Smooth muscle cell (in vitro differentiated cells): ENCODE measurements around the gene PDZD2. TPM values are rescaled to one million over a fixed set of nuclear protein-coding genes. Genes with fewer than 3 reads are reported as not detected.
A peak's percentile ranks its signal among the peaks of the same experiment; 100 is the strongest.

ENCODE experiments used
- DNase-seq: peaks from one replicate; lab custom pipeline; 2025; ENCODE audit not compliant: unreplicated experiment; lab: John Stamatoyannopoulos, UW
- H2AFZ ChIP-seq: fragments of 200-600 bp; sonication (generic); 2 replicates; pipeline ENCODE4 v1.6.0; 2016; ENCODE audit warnings: antibody characterized with exemption, low read depth, mild to moderate bottlenecking
- H3F3A ChIP-seq: fragments of 200-600 bp; sonication (generic); 2 replicates; pipeline ENCODE4 v1.6.0; 2017; ENCODE audit warnings: antibody characterized with exemption, low read depth
- H3K27ac ChIP-seq: fragments of 200-600 bp; sonication (generic); 2 replicates; pipeline ENCODE4 v1.5.1; 2016; ENCODE audit warnings: low read depth, mild to moderate bottlenecking
- H3K27me3 ChIP-seq: fragments of 200-600 bp; sonication (generic); 2 replicates; pipeline ENCODE4 v1.6.1; 2016; ENCODE audit warnings: low read depth, mild to moderate bottlenecking
- H3K36me3 ChIP-seq: fragments of 200-600 bp; sonication (generic); 2 replicates; pipeline ENCODE4 v1.5.1; 2016; ENCODE audit warnings: low read depth
- H3K4me1 ChIP-seq: fragments of 200-600 bp; sonication (generic); 2 replicates; pipeline ENCODE4 v1.5.1; 2016; ENCODE audit warnings: low read depth
- H3K4me2 ChIP-seq: fragments of 200-600 bp; sonication (generic); 2 replicates; pipeline ENCODE4 v1.6.0; 2016; ENCODE audit warnings: mild to moderate bottlenecking
- H3K4me3 ChIP-seq: fragments of 200-600 bp; sonication (generic); 2 replicates; pipeline ENCODE4 v1.5.1; 2016; ENCODE audit warnings: mild to moderate bottlenecking
- H3K79me2 ChIP-seq: fragments of 200-600 bp; sonication (generic); 2 replicates; pipeline ENCODE4 v1.6.0; 2016; ENCODE audit warnings: low read depth, mild to moderate bottlenecking
- H3K9ac ChIP-seq: fragments of 200-600 bp; sonication (generic); 2 replicates; pipeline ENCODE4 v1.6.0; 2016; ENCODE audit warnings: low read depth
- H3K9me3 ChIP-seq: fragments of 200-600 bp; sonication (generic); replicated peaks from 2 replicates; pipeline ENCODE4 v1.5.1; 2016; ENCODE audit warnings: low read depth
- H4K20me1 ChIP-seq: fragments of 200-600 bp; sonication (generic); 2 replicates; pipeline ENCODE4 v1.6.0; 2016; ENCODE audit warnings: low read depth
- WGBS: methylation state at CpG from one replicate; pipeline ENCODE4 v1.1.7; 2016; ENCODE audit warnings: low lambda C conversion rate; 5-methylcytosine and 5-hydroxymethylcytosine counted together
- polyA plus RNA-seq: library from polyadenylated mRNA; unstranded; fragments of >200 nt; fragmentation: Nextera tagmentation; extraction: Ambion mirVana; gene quantifications from 2 replicates; pipeline ENCODE4 v1.2.1, GENCODE V29; 2016
- total RNA-seq: library from RNA; depleted of rRNA; stranded (reverse); fragments of >200 nt; gene quantifications from 2 replicates; pipeline ENCODE4 v1.2.3, GENCODE V29; 2014
- TF ChIP-seq, protein P1 (sequence below): fragments of 200-600 bp; sonication (generic); IDR thresholded peaks from 2 replicates; pipeline ENCODE4 v1.5.1; 2017; ENCODE audit warnings: borderline replicate concordance, mild to moderate bottlenecking, antibody characterized with exemption; ENCODE audit not compliant: insufficient read depth, poor library complexity, severe bottlenecking

The PDZD2 gene
- total and polyA plus RNA-seq, 2 experiments from 2014 or later = 3.2 to 4.1 TPM

DNA sequence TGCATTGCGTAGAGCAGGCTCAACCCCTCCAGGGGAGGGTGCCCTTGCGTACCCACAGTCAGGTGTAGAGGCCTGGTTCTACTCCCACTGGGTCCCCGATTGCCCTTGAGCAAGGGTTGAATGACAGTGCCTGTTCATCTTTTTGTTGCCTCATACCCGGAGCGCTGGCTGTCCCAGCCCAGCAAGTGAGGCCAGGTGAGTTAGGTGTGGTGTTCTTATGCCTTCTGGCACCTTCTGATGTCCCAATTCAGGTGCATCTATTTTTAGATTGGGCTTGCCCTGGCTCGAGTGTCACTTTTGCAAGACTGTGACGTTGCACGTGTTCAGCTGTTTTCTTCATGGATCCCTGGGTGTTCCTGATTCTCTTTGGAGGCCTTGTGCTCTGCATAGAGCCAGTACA, 277.4 kb downstream of the PDZD2 start:
- Histone ChIP-seq H2AFZ (no peak overlapping the region), H3K36me3 (no peaks in the 10 kb centered on the region), H3K9ac (no peak overlapping the region), H3K27me3 (no peaks in the 10 kb centered on the region), H3K4me3 (no peak overlapping the region), H3K9me3 (no peaks in the 10 kb centered on the region), H3K27ac (no peak overlapping the region), H3K79me2 (no peaks in the 10 kb centered on the region), H4K20me1 (no peaks in the 10 kb centered on the region), H3K4me2 (no peak overlapping the region), H3K4me1 (no peaks in the 10 kb centered on the region), H3F3A (no peaks in the 10 kb centered on the region)
- 90% methylated on average over 8 of the region's 8 CpGs for WGBS
- no peak for DNase-seq
- TF ChIP-seq, protein P1, sequence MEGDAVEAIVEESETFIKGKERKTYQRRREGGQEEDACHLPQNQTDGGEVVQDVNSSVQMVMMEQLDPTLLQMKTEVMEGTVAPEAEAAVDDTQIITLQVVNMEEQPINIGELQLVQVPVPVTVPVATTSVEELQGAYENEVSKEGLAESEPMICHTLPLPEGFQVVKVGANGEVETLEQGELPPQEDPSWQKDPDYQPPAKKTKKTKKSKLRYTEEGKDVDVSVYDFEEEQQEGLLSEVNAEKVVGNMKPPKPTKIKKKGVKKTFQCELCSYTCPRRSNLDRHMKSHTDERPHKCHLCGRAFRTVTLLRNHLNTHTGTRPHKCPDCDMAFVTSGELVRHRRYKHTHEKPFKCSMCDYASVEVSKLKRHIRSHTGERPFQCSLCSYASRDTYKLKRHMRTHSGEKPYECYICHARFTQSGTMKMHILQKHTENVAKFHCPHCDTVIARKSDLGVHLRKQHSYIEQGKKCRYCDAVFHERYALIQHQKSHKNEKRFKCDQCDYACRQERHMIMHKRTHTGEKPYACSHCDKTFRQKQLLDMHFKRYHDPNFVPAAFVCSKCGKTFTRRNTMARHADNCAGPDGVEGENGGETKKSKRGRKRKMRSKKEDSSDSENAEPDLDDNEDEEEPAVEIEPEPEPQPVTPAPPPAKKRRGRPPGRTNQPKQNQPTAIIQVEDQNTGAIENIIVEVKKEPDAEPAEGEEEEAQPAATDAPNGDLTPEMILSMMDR = no peak

DNA sequence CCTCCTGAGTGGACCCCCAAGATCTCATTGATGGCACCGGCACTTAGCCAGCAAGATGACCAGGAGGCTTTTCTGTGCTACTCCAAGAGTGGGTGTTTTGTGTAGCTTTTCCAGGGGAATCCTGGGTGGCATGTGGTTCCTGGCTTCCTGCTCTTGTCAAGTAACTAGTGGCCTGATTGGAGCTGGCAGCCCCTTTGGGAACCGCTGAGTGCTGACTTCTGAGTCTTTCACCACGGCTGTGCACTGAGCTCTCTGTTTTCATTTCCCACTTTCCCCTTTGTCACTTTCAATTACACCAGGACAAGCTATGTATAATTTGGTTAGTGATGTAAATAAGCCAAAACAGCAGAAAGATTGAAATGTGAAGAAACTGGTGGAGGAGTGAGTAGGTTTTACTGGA, 279.8 kb downstream of the PDZD2 start:
- no peaks in the 10 kb centered on the region for H3K79me2 ChIP-seq
- WGBS = 71% methylated on average over 3 of the region's 3 CpGs
- peak overlapping the region; percentile 24 for H2AFZ ChIP-seq
- H3K4me1 ChIP-seq = peaks cover 4% of the 10 kb centered on the region
- no peak overlapping the region for H3K27ac ChIP-seq
- no peaks in the 10 kb centered on the region for H3K9me3 ChIP-seq
- H4K20me1 ChIP-seq = no peaks in the 10 kb centered on the region
- no peaks in the 10 kb centered on the region for H3K36me3 ChIP-seq
- no peak overlapping the region for H3K9ac ChIP-seq
- TF ChIP-seq, protein P1 = no peak
- H3K27me3 ChIP-seq = no peaks in the 10 kb centered on the region
- no peak overlapping the region for H3K4me3 ChIP-seq
- no peak overlapping the region for H3K4me2 ChIP-seq
- no peaks in the 10 kb centered on the region for H3F3A ChIP-seq
- DNase-seq = no peak

DNA sequence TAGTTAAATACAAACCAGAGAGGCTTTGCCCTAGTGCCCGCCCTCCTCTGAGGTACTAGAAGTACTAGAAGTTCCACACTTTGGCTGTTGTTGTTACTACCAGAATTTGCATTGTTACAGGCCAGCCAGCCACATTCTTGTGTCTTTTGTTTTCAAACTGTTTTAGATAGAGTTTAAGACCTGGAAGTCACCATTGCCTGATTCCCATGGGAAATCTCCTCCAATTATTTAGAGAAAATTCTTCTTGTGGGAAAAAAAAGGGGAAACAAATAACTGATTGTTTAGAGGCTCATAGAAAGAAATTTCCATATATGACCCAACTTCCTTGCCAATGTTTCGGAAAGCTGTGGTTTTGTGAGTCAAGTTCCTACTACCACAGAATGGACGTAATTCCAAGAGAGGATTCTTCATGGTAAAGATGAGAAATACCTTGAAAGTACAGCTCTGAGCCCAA, 282.9 kb downstream of the PDZD2 start:
- 50% methylated on average over 3 of the region's 3 CpGs for WGBS
- H4K20me1 ChIP-seq = no peaks in the 10 kb centered on the region
- H3K4me1 ChIP-seq = peaks cover 4% of the 10 kb centered on the region
- DNase-seq = no peak
- H3K4me2 ChIP-seq = peak overlapping the region; percentile 57
- H3F3A ChIP-seq = no peaks in the 10 kb centered on the region
- no peak overlapping the region for H3K9ac ChIP-seq
- no peaks in the 10 kb centered on the region for H3K9me3 ChIP-seq
- H3K27ac ChIP-seq = peak overlapping the region; percentile 69
- no peaks in the 10 kb centered on the region for H3K79me2 ChIP-seq
- H2AFZ ChIP-seq = no peak overlapping the region
- no peaks in the 10 kb centered on the region for H3K27me3 ChIP-seq
- no peak overlapping the region for H3K4me3 ChIP-seq
- TF ChIP-seq, protein P1 = no peak
- no peaks in the 10 kb centered on the region for H3K36me3 ChIP-seq

DNA sequence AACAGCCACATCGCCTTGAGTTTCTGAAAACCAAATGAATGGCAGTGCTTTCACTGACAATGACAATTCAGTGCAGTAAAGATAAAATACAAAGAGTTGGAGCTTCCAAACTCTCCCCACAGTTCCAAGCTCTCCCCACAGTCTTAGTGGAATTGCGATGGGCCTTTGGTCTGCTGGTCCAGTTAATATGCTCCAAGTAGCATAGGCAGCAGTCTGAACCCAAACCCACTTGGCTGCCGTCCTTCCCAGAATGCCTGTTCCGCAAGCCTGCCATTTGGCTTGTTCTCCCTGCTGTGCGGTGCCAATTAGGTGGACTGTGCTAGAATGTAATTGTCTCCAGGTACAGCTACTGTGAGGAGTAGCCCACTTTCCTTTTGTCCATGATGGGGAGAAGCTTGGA, 285.1 kb downstream of the PDZD2 start:
- no peaks in the 10 kb centered on the region for H3K79me2 ChIP-seq
- no peaks in the 10 kb centered on the region for H3K36me3 ChIP-seq
- DNase-seq = no peak
- H4K20me1 ChIP-seq = no peaks in the 10 kb centered on the region
- H3F3A ChIP-seq = no peaks in the 10 kb centered on the region
- H3K4me2 ChIP-seq = no peak overlapping the region
- no peak overlapping the region for H2AFZ ChIP-seq
- no peaks in the 10 kb centered on the region for H3K9me3 ChIP-seq
- 99% methylated on average over 5 of the region's 5 CpGs for WGBS
- H3K9ac ChIP-seq = no peak overlapping the region
- H3K4me1 ChIP-seq = peaks cover 4% of the 10 kb centered on the region
- no peak overlapping the region for H3K4me3 ChIP-seq
- TF ChIP-seq, protein P1 = no peak
- no peaks in the 10 kb centered on the region for H3K27me3 ChIP-seq
- H3K27ac ChIP-seq = no peak overlapping the region
